Astrocyte (in vitro differentiated cells and primary cell): Measurements from ENCODE around the gene MYOG. TPM values are rescaled to one million over a fixed set of nuclear protein-coding genes. Genes with fewer than 3 reads are reported as not detected.

Source experiments
- DNase-seq: peaks from one replicate; pipeline ENCODE4 v3.0.0-alpha.2; 2010; ENCODE audit warnings: low read depth
- FAIRE-seq: peaks from 2 replicates; lab custom pipeline; 2011; peaks lifted over from hg19 to GRCh38; lab: Jason Lieb, UNC
- H2AFZ ChIP-seq: 2 replicates; pipeline ENCODE4 v1.6.0; 2012; ENCODE audit warnings: low read depth, low read length, inconsistent platforms
- H3K27ac ChIP-seq: 2 replicates; pipeline ENCODE4 v1.5.1; 2011; ENCODE audit warnings: low read depth, low read length, inconsistent platforms
- H3K27me3 ChIP-seq: 2 replicates; pipeline ENCODE4 v1.6.0; 2011; ENCODE audit warnings: low read length, inconsistent platforms; ENCODE audit not compliant: insufficient read depth
- H3K36me3 ChIP-seq: 2 replicates; pipeline ENCODE4 v1.5.1; 2011; ENCODE audit warnings: low read length, inconsistent platforms; ENCODE audit not compliant: insufficient read depth
- H3K4me1 ChIP-seq: 2 replicates; pipeline ENCODE4 v1.5.1; 2011; ENCODE audit warnings: low read length, inconsistent platforms; ENCODE audit not compliant: insufficient read depth
- H3K4me2 ChIP-seq: 2 replicates; pipeline ENCODE4 v1.6.0; 2012; ENCODE audit warnings: low read length, inconsistent platforms
- H3K4me3 ChIP-seq: 2 replicates; pipeline ENCODE4 v1.5.1; 2011; ENCODE audit warnings: low read depth, mild to moderate bottlenecking, low read length, inconsistent platforms; ENCODE audit not compliant: insufficient read depth
- H3K79me2 ChIP-seq: 2 replicates; pipeline ENCODE4 v1.6.0; 2012; ENCODE audit warnings: mild to moderate bottlenecking, low read length, inconsistent platforms; ENCODE audit not compliant: insufficient read depth
- H3K9ac ChIP-seq: 2 replicates; pipeline ENCODE4 v1.6.0; 2012; ENCODE audit warnings: mild to moderate bottlenecking, low read length, inconsistent platforms
- H3K9me3 ChIP-seq: 2 replicates; pipeline ENCODE4 v1.5.1; 2012; ENCODE audit warnings: low read depth, mild to moderate bottlenecking, low read length, inconsistent platforms; ENCODE audit not compliant: insufficient read depth
- H4K20me1 ChIP-seq: 2 replicates; pipeline ENCODE4 v1.6.0; 2012; ENCODE audit warnings: low read length, inconsistent platforms; ENCODE audit not compliant: insufficient read depth
- H3K27ac Mint-ChIP-seq: one replicate; pipeline ENCODE4 v1.8.0; 2021; ENCODE audit warnings: mild to moderate bottlenecking, mixed read lengths; ENCODE audit not compliant: unreplicated experiment
- H3K27me3 Mint-ChIP-seq: one replicate; pipeline ENCODE4 v1.8.0; 2021; ENCODE audit warnings: low read depth, mixed read lengths; ENCODE audit not compliant: unreplicated experiment
- H3K36me3 Mint-ChIP-seq: one replicate; pipeline ENCODE4 v1.8.0; 2021; ENCODE audit warnings: low read depth, mixed read lengths; ENCODE audit not compliant: unreplicated experiment
- H3K4me1 Mint-ChIP-seq: one replicate; pipeline ENCODE4 v1.8.0; 2021; ENCODE audit warnings: low read depth, mixed read lengths; ENCODE audit not compliant: unreplicated experiment
- H3K4me3 Mint-ChIP-seq: one replicate; pipeline ENCODE4 v1.8.0; 2021; ENCODE audit warnings: mild to moderate bottlenecking, moderate library complexity, mixed read lengths; ENCODE audit not compliant: unreplicated experiment
- H3K9me3 Mint-ChIP-seq: one replicate; pipeline ENCODE4 v1.8.0; 2021; ENCODE audit warnings: mild to moderate bottlenecking, mixed read lengths; ENCODE audit not compliant: unreplicated experiment
- CTCF ChIP-seq: IDR thresholded peaks from 2 replicates; pipeline ENCODE4 v1.5.1; 2011; ENCODE audit warnings: low read depth, mild to moderate bottlenecking, inconsistent platforms, low read length, moderate library complexity; ENCODE audit not compliant: insufficient read depth
- EZH2 ChIP-seq: IDR thresholded peaks from 2 replicates; pipeline ENCODE4 v1.6.1; 2012; ENCODE audit warnings: mild to moderate bottlenecking, low read length, inconsistent platforms; ENCODE audit not compliant: insufficient read depth
- total RNA-seq: library from RNA; stranded (reverse); gene quantifications from 2 replicates; pipeline ENCODE4 v1.2.1, GENCODE V29; 2021

The MYOG gene
- total RNA-seq, 1 donor from 2014 or later = not detected

- H3K9me3 ChIP-seq = no peaks in the 10 kb centered on the region
- peaks cover 34% of the 10 kb centered on the region for H3K27me3 Mint-ChIP-seq
- peaks cover 33% of the 10 kb centered on the region for H3K36me3 Mint-ChIP-seq
- DNase-seq (no peak), FAIRE-seq (no peak)
- no peaks in the 10 kb centered on the region for H3K4me1 ChIP-seq
- H3K27ac Mint-ChIP-seq = no peak overlapping the region
- H2AFZ ChIP-seq = no peak overlapping the region
- no peak overlapping the region for H3K9ac ChIP-seq
- no peaks in the 10 kb centered on the region for H3K36me3 ChIP-seq
- H3K9me3 Mint-ChIP-seq = no peaks in the 10 kb centered on the region
- peaks cover 10% of the 10 kb centered on the region for H3K4me1 Mint-ChIP-seq
- no peaks in the 10 kb centered on the region for H3K79me2 ChIP-seq
- peaks cover 15% of the 10 kb centered on the region for H3K27me3 ChIP-seq
- no peak overlapping the region for H3K27ac ChIP-seq
- no peaks in the 10 kb centered on the region for H4K20me1 ChIP-seq
- H3K4me3 Mint-ChIP-seq = no peak overlapping the region
- H3K4me2 ChIP-seq = no peak overlapping the region
- TF ChIP-seq EZH2 (no peak), CTCF (no peak)
- no peak overlapping the region for H3K4me3 ChIP-seq
Measured at GRCh38 chr1:203056516-203056915, 29.3 kb downstream of the MYOG start.

- Mint-ChIP-seq H3K27me3 (peaks cover 38% of the 10 kb centered on the region), H3K4me1 (peaks cover 10% of the 10 kb centered on the region), H3K36me3 (peaks cover 36% of the 10 kb centered on the region), H3K27ac (no peak overlapping the region), H3K4me3 (no peak overlapping the region), H3K9me3 (no peaks in the 10 kb centered on the region)
- Histone ChIP-seq H4K20me1 (no peaks in the 10 kb centered on the region), H3K27me3 (peaks cover 15% of the 10 kb centered on the region), H3K9me3 (no peaks in the 10 kb centered on the region), H3K4me1 (no peaks in the 10 kb centered on the region), H3K79me2 (no peaks in the 10 kb centered on the region), H3K9ac (no peak overlapping the region), H3K4me2 (no peak overlapping the region), H3K4me3 (no peak overlapping the region), H3K36me3 (no peaks in the 10 kb centered on the region), H3K27ac (no peak overlapping the region), H2AFZ (no peak overlapping the region)
- FAIRE-seq (no peak), DNase-seq (no peak)
- TF ChIP-seq CTCF (no peak), EZH2 (no peak)
Measured at GRCh38 chr1:203056012-203056411, 29.8 kb downstream of the MYOG start.

GRCh38 chr1:203055161-203055799 lies 30.5 kb downstream of the MYOG start:
- peaks cover 43% of the 10 kb centered on the region for H3K27me3 Mint-ChIP-seq
- Histone ChIP-seq H3K9ac (no peak overlapping the region), H3K4me1 (no peaks in the 10 kb centered on the region), H3K27ac (no peak overlapping the region), H3K4me2 (no peak overlapping the region), H3K36me3 (no peaks in the 10 kb centered on the region), H4K20me1 (no peaks in the 10 kb centered on the region), H3K79me2 (no peaks in the 10 kb centered on the region), H3K4me3 (no peak overlapping the region), H3K27me3 (peaks cover 15% of the 10 kb centered on the region), H2AFZ (no peak overlapping the region), H3K9me3 (no peaks in the 10 kb centered on the region)
- H3K36me3 Mint-ChIP-seq = peaks cover 34% of the 10 kb centered on the region
- no peaks in the 10 kb centered on the region for H3K9me3 Mint-ChIP-seq
- no peak overlapping the region for H3K4me3 Mint-ChIP-seq
- peaks cover 10% of the 10 kb centered on the region for H3K4me1 Mint-ChIP-seq
- FAIRE-seq = no peak
- DNase-seq = no peak
- TF ChIP-seq CTCF (no peak), EZH2 (no peak)
- no peak overlapping the region for H3K27ac Mint-ChIP-seq
